Vagina (tissue), 2 donors: ENCODE results near the gene MED16. TPM values are rescaled to one million over a fixed set of nuclear protein-coding genes. Genes with fewer than 3 reads are reported as not detected.

ENCODE experiments used
- DNase-seq, 2 donors: peaks; one replicate each; pipeline ENCODE4 v3.0.0-alpha.2; 2017; ENCODE audit errors: extremely low spot score in 2 of 2
- H3K27ac ChIP-seq: fragments of 200-600 bp; sonication (generic); one replicate; pipeline ENCODE4 v1.5.1; 2019
- H3K27me3 ChIP-seq: fragments of 200-600 bp; sonication (generic); one replicate; pipeline ENCODE4 v1.5.1; 2019
- H3K36me3 ChIP-seq, 2 donors: fragments of 200-600 bp; sonication (generic); one replicate each; pipeline ENCODE4 v1.5.1; 2017 to 2019
- H3K4me1 ChIP-seq: fragments of 200-600 bp; sonication (generic); one replicate; pipeline ENCODE4 v1.5.1; 2019
- H3K4me3 ChIP-seq, 2 donors: fragments of 200-600 bp; sonication (generic); 1 replicate in 1 of 2; 2 replicates in 1 of 2; pipeline ENCODE4 v1.5.1; 2016 to 2019
- H3K9me3 ChIP-seq: fragments of 200-600 bp; sonication (generic); one replicate; pipeline ENCODE4 v1.5.1; 2019
- CTCF ChIP-seq, 3 experiments: fragments of 450-650 bp in 2 of 3; fragments of 200-600 bp in 1 of 3; sonication (generic) in 1 of 3; IDR thresholded peaks; one replicate each; pipeline ENCODE4 v1.5.1; 2017 to 2019; ENCODE audit warnings: antibody characterized with exemption in 3 of 3, mild to moderate bottlenecking in 2 of 3, moderate library complexity in 2 of 3
- POLR2A ChIP-seq, 2 donors: fragments of 450-650 bp; IDR thresholded peaks; one replicate each; pipeline ENCODE4 v1.6.1; 2017; ENCODE audit warnings: antibody characterized with exemption in 2 of 2, mild to moderate bottlenecking in 2 of 2, moderate library complexity in 2 of 2
- POLR2AphosphoS5 ChIP-seq, 2 donors: sonication (generic); formaldehyde crosslinking; IDR thresholded peaks; one replicate each; pipeline ENCODE4 v1.9.0; 2017; ENCODE audit warnings: antibody characterized with exemption in 2 of 2, mild to moderate bottlenecking in 2 of 2, low read depth in 1 of 2; ENCODE audit not compliant: insufficient read depth in 1 of 2
- intact Hi-C: fragments of 100-400 bp; cut with DNase I; formaldehyde crosslinking; loops from one replicate; pipeline ENCODE4 v1.15.1; 2023
- total RNA-seq: library from RNA; depleted of rRNA; stranded (reverse); fragments of >200 nt; gene quantifications from one replicate; pipeline ENCODE4 v1.2.3, GENCODE V29; 2016

MED16 gene
- total RNA-seq, 1 donor from 2014 or later, result 46.9 TPM

- Histone ChIP-seq H3K27ac (no peak overlapping the region), H3K4me3 (no peak overlapping the region), H3K27me3 (no peaks in the 10 kb centered on the region), H3K36me3 (no peaks in the 10 kb centered on the region), H3K9me3 (no peaks in the 10 kb centered on the region), H3K4me1 (no peaks in the 10 kb centered on the region)
- TF ChIP-seq CTCF (IDR thresholded peaks at IDR 0.05) (no peak), POLR2AphosphoS5 (IDR thresholded peaks at IDR 0.05; ENCODE audit: insufficient read depth in 1 of 2, low read depth in 1 of 2) (no peak), POLR2A (IDR thresholded peaks at IDR 0.05) (no peak)
- no peak for DNase-seq
- intact Hi-C loops, result no loop called here
These were observed 57.7 kb downstream of the MED16 start for GRCh38 chr19:835210-835810.

GRCh38 chr19:834216-834615 is 58.8 kb downstream of the MED16 start:
- Histone ChIP-seq H3K4me1 (no peaks in the 10 kb centered on the region), H3K9me3 (no peaks in the 10 kb centered on the region), H3K27me3 (no peaks in the 10 kb centered on the region), H3K36me3 (no peaks in the 10 kb centered on the region), H3K27ac (no peak overlapping the region), H3K4me3 (no peak overlapping the region)
- intact Hi-C loops, result no loop called here
- no peak for TF ChIP-seq POLR2AphosphoS5 (IDR thresholded peaks at IDR 0.05; ENCODE audit: insufficient read depth in 1 of 2, low read depth in 1 of 2)
- no peak for TF ChIP-seq CTCF (IDR thresholded peaks at IDR 0.05)
- no peak for TF ChIP-seq POLR2A (IDR thresholded peaks at IDR 0.05)
- DNase-seq, result no peak

GRCh38 chr19:831407-832369 is 61.3 kb downstream of the MED16 start:
- TF ChIP-seq POLR2A (IDR thresholded peaks at IDR 0.05) (no peak), POLR2AphosphoS5 (IDR thresholded peaks at IDR 0.05; ENCODE audit: insufficient read depth in 1 of 2, low read depth in 1 of 2) (no peak), CTCF (IDR thresholded peaks at IDR 0.05) (no peak)
- no peak overlapping the region for H3K4me3 ChIP-seq
- no peaks in the 10 kb centered on the region for H3K27me3 ChIP-seq
- intact Hi-C loops, result no loop called here
- DNase-seq, result no peak
- H3K9me3 ChIP-seq, result no peaks in the 10 kb centered on the region
- H3K4me1 ChIP-seq, result no peaks in the 10 kb centered on the region
- no peaks in the 10 kb centered on the region for H3K36me3 ChIP-seq
- H3K27ac ChIP-seq, result no peak overlapping the region

- DNase-seq, result no peak
- no peaks in the 10 kb centered on the region for H3K27me3 ChIP-seq
- intact Hi-C loops, result no loop called here
- H3K36me3 ChIP-seq, result no peaks in the 10 kb centered on the region
- no peak for TF ChIP-seq POLR2A (IDR thresholded peaks at IDR 0.05)
- no peak for TF ChIP-seq POLR2AphosphoS5 (IDR thresholded peaks at IDR 0.05; ENCODE audit: insufficient read depth in 1 of 2, low read depth in 1 of 2)
- no peak for TF ChIP-seq CTCF (IDR thresholded peaks at IDR 0.05)
- no peaks in the 10 kb centered on the region for H3K9me3 ChIP-seq
- H3K4me3 ChIP-seq, result no peak overlapping the region
- H3K27ac ChIP-seq, result no peak overlapping the region
- H3K4me1 ChIP-seq, result no peaks in the 10 kb centered on the region
These were observed 63.7 kb downstream of the MED16 start for GRCh38 chr19:829129-829758.
